K562 (cell line): ENCODE data around the gene DYNLT4.

ENCODE experiments used
- PHB2 ChIP-seq: fragments of 450-650 bp; IDR thresholded peaks from 2 replicates; pipeline ENCODE4 v1.6.1; 2017; ENCODE audit warnings: low read depth
- SMC3 ChIP-seq: conservative IDR thresholded peaks from 2 replicates; pipeline ENCODE4 v1.6.1; 2011; ENCODE audit warnings: low read depth, low read length, improper control_type of control experiment; ENCODE audit not compliant: insufficient read depth
- TAF15 ChIP-seq: fragments of 200-400 bp; formaldehyde crosslinking; IDR thresholded peaks from 2 replicates; pipeline ENCODE4 v1.6.1; 2017; ENCODE audit warnings: mild to moderate bottlenecking, low read depth, low read length, moderate library complexity
- ZNF431 ChIP-seq: sonication (generic); formaldehyde crosslinking; IDR thresholded peaks from 2 replicates; pipeline ENCODE4 v1.8.0; 2022; ENCODE audit warnings: mild to moderate bottlenecking, missing genetic modification reagents

DNA sequence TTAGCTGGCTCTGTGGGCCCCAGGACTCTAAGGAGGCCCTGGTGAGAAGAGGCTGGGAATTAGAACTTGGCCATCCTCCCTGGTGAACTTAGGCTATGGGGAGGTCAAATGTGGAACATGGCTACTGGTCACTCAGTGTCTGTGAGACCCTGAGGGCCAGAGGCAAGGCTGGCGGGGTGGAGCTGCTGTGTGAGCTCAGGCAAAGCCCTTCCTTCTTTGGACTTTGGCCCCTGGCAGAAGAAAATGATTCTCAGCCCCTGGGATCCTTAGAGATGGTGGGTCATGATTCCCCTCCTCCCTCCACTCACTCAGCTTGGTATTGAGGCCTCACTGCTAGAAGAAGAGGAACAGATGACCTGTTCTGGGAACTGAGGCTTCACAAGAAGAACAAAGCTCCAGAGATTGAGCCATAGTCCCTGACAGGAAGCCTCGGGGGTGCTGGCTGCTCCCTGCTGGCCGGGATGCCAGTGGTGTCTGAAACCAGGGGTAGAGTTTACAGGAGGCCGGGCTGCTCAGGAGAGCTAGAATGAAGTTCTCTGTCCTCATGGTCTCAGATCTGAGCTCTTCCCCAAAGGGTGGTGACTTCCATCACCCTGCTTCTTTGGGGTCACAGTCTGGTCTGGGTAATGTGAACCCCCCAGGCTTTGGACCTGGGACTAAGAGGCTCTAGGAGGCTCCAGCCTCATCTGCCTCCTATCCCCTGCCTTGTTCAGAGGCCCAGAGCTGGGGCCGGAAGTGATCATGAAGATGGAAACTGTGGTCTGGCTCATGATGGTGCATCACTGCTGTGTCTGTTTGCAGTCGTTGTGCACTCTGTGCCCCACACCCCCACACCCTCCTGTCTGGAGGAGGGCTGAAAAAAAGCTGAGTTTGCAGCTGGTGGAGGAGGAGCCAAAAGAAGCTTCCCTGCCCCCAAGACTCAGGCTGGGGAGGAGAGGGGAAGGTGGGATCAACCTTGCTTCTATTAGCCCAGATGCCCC is 2.1 kb upstream of the DYNLT4 start:
- TF ChIP-seq ZNF431 (CRISPR knock-in tag), result no peak
- no peak for TF ChIP-seq PHB2
- TF ChIP-seq SMC3, result no peak
- TF ChIP-seq TAF15, result no peak
